A673 (cell line): ENCODE results near the gene LAGE3. TPM values are rescaled to one million over a fixed set of nuclear protein-coding genes. Genes with fewer than 3 reads are reported as not detected.

Source experiments
- BruUV-seq: library from RNA; stranded (reverse); fragments of 400-500 nt; replicated peaks from 2 replicates; lab custom pipeline; 2021; lab: Mats Ljungman, UMichigan
- CTCF ChIA-PET: fragments of 300-600 bp; sonication (Branson Sonifier 250); formaldehyde crosslinking; loops from one replicate; lab custom pipeline; 2022; ENCODE audit warnings: antibody characterized with exemption; lab: Charles Lee
- POLR2A ChIA-PET: fragments of 300-600 bp; sonication (Branson Sonifier 250); formaldehyde crosslinking; loops from one replicate; lab custom pipeline; 2022; ENCODE audit warnings: antibody characterized with exemption; ENCODE audit not compliant: low non-redundant PET; lab: Charles Lee
- DNase-seq: peaks from one replicate; pipeline ENCODE4 v3.0.0-alpha.2; 2015; ENCODE audit warnings: low spot score
- H3K27ac ChIP-seq: fragments of 200-600 bp; sonication (generic); 2 replicates; pipeline ENCODE4 v1.5.1; 2016; ENCODE audit warnings: mixed run types, low read depth, mild to moderate bottlenecking, mixed read lengths, antibody characterized with exemption, low read length; ENCODE audit not compliant: poor library complexity, severe bottlenecking
- H3K27me3 ChIP-seq: fragments of 200-600 bp; sonication (generic); replicated peaks from 2 replicates; pipeline ENCODE4 v1.6.1; 2017; ENCODE audit warnings: mixed run types, low read depth, mild to moderate bottlenecking, mixed read lengths, antibody characterized with exemption, low read length; ENCODE audit not compliant: insufficient read depth, poor library complexity
- H3K36me3 ChIP-seq: fragments of 200-600 bp; sonication (generic); 2 replicates; pipeline ENCODE4 v1.6.1; 2016; ENCODE audit warnings: mixed run types, mild to moderate bottlenecking, mixed read lengths, antibody characterized with exemption, low read length; ENCODE audit not compliant: insufficient read depth, poor library complexity, severe bottlenecking
- H3K4me1 ChIP-seq: fragments of 200-600 bp; sonication (generic); 2 replicates; pipeline ENCODE4 v1.6.1; 2017; ENCODE audit warnings: mixed run types, mild to moderate bottlenecking, mixed read lengths, antibody characterized with exemption, low read length; ENCODE audit not compliant: insufficient read depth, poor library complexity, severe bottlenecking
- H3K4me3 ChIP-seq: fragments of 200-600 bp; sonication (generic); 2 replicates; pipeline ENCODE4 v1.5.1; 2016; ENCODE audit warnings: low read depth, mixed run types, mild to moderate bottlenecking, mixed read lengths, low read length; ENCODE audit not compliant: poor library complexity, severe bottlenecking
- H3K9me3 ChIP-seq: fragments of 200-600 bp; sonication (generic); 2 replicates; pipeline ENCODE4 v1.6.1; 2016; ENCODE audit warnings: mixed run types, low read depth, mild to moderate bottlenecking, mixed read lengths, antibody characterized with exemption, low read length; ENCODE audit not compliant: poor library complexity, severe bottlenecking
- EZH2 ChIP-seq: fragments of 200-600 bp; sonication (generic); IDR thresholded peaks from 2 replicates; pipeline ENCODE4 v1.6.1; 2017; ENCODE audit warnings: borderline replicate concordance, low read depth, mild to moderate bottlenecking, mixed read lengths, antibody characterized with exemption, low read length; ENCODE audit not compliant: poor library complexity, severe bottlenecking
- intact Hi-C: fragments of 100-400 bp; cut with micrococcal nuclease; formaldehyde crosslinking; loops from one replicate; pipeline ENCODE4 v1.10.0; 2022; ENCODE audit not compliant: unreplicated experiment
- total RNA-seq: library from RNA; stranded (reverse); gene quantifications from 2 replicates; pipeline ENCODE4 v1.2.3, GENCODE V29; 2021
- TF ChIP-seq, protein P1 (sequence below): fragments of 300-800, 200-600 bp; sonication (generic); conservative IDR thresholded peaks from 2 replicates; pipeline ENCODE4 v1.5.1; 2017; ENCODE audit warnings: low read depth, mild to moderate bottlenecking, antibody characterized with exemption, low read length, moderate library complexity, mixed read lengths

Gene LAGE3
- total RNA-seq, 1 experiment from 2014 or later = 34.6 TPM

DNA sequence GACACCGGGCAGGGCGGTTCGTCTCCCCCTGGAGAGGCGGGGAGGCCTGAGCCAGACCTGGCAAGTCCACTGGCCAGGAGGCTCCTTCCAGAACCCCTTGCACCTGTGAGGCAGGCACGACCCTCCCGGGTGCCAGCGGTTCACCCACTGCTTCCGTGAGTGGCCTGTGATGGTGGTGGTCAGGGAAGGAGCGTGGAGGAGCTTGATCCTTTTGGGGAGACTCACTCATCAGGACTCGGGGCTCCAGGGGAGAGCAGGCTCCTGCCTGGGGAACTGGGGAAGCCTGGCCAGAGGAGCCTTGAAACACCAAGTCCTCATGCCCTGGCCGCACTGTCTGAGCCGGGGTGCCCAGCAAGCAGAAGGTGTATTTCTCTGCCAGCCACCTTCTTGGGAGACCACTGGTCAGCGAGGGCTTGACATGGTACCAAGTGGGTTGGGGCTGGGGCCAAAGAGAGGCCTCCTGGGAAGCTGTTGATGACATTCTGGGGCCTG lies 34.3 kb downstream of the LAGE3 start:
- ChIA-PET CTCF (no interaction called here), POLR2A (no interaction called here)
- peaks cover 13% of the 10 kb centered on the region for H3K36me3 ChIP-seq
- no peak for TF ChIP-seq EZH2
- TF ChIP-seq, protein P1, sequence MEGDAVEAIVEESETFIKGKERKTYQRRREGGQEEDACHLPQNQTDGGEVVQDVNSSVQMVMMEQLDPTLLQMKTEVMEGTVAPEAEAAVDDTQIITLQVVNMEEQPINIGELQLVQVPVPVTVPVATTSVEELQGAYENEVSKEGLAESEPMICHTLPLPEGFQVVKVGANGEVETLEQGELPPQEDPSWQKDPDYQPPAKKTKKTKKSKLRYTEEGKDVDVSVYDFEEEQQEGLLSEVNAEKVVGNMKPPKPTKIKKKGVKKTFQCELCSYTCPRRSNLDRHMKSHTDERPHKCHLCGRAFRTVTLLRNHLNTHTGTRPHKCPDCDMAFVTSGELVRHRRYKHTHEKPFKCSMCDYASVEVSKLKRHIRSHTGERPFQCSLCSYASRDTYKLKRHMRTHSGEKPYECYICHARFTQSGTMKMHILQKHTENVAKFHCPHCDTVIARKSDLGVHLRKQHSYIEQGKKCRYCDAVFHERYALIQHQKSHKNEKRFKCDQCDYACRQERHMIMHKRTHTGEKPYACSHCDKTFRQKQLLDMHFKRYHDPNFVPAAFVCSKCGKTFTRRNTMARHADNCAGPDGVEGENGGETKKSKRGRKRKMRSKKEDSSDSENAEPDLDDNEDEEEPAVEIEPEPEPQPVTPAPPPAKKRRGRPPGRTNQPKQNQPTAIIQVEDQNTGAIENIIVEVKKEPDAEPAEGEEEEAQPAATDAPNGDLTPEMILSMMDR = no peak
- no peak for DNase-seq
- H3K27ac ChIP-seq = peak overlapping the region; percentile 78
- H3K4me3 ChIP-seq = peak overlapping the region; percentile 61
- no TSS peak for BruUV-seq
- no peaks in the 10 kb centered on the region for H3K9me3 ChIP-seq
- no peaks in the 10 kb centered on the region for H3K27me3 ChIP-seq
- peaks cover 6% of the 10 kb centered on the region for H3K4me1 ChIP-seq
- intact Hi-C loops = no loop called here

DNA sequence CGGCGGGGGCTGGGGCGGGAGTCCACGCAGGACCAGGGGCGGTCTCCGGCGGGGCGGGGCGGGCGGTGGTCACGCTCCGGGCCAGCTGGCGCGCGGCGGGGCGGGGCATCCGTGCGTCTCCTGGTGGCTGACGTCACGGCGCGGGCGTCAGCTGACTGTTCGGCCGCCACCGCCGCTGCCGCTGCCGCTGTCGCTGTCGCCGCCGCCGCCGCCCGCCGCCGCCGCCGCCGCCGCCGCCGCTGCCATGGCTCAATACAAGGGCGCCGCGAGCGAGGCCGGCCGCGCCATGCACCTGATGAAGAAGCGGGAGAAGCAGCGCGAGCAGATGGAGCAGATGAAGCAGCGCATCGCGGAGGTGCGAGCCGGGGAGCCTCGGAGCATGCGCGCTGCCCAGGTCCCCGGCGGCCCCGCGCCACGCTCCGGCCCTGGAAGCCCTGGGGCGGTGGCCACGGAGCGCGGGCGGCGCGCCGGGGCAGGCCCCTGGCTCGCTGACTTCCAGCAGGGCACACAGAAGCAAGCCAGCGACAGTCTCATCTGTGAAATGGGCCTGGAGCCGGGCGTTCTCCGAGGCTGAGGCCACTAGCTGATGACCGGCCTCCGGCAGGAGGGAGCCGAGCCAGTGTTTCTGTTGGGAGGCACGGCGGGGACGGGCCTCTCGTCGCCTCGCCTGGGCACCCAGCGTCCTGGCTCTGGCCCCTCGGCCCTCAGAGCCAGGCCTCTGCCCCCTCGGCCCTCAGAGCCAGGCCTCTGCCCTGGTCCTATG lies 34.9 kb downstream of the LAGE3 start, which contains the start of gene FAM50A:
Gene FAM50A, plus strand, starts transcription at position 150 of the 763 bp plus-strand sequence. Its CDS starts 95 bp downstream, at position 245.
- DNase-seq = peak; percentile 75
- POLR2A ChIA-PET = no interaction called here
- Histone ChIP-seq H3K4me3 (peak within 1 kb of the TSS; percentile 61), H3K9me3 (no peaks in the 10 kb centered on the region), H3K36me3 (peaks cover 13% of the 10 kb centered on the region), H3K27ac (peak within 1 kb of the TSS; percentile 78), H3K4me1 (peaks cover 6% of the 10 kb centered on the region), H3K27me3 (no peaks in the 10 kb centered on the region)
- intact Hi-C loops = no loop called here
- BruUV-seq = no TSS peak
- TF ChIP-seq, protein P1 = no peak
- no peak for TF ChIP-seq EZH2
- CTCF ChIA-PET = no interaction called here

- POLR2A ChIA-PET = no interaction called here
- CTCF ChIA-PET = no interaction called here
These were observed 35.6 kb downstream of the LAGE3 start for GRCh38 chrX:154443479-154443910.

More at GRCh38 chrX:154443479-154443910, 35.6 kb downstream of the LAGE3 start:
- H3K36me3 ChIP-seq = peaks cover 17% of the 10 kb centered on the region
- no TSS peak for BruUV-seq
- H3K27me3 ChIP-seq = no peaks in the 10 kb centered on the region
- intact Hi-C loops = no loop called here
- peaks cover 10% of the 10 kb centered on the region for H3K4me1 ChIP-seq
- no peak for TF ChIP-seq EZH2
- TF ChIP-seq, protein P1 = no peak
- H3K27ac ChIP-seq = peak overlapping the region; percentile 65
- no peak for DNase-seq
- H3K9me3 ChIP-seq = no peaks in the 10 kb centered on the region
- peak overlapping the region; percentile 61 for H3K4me3 ChIP-seq
